K562 (cell line): ENCODE data around the gene MRPL54. TPM values are rescaled to one million over a fixed set of nuclear protein-coding genes. Genes with fewer than 3 reads are reported as not detected.
A peak's percentile ranks its signal among the peaks of the same experiment; 100 is the strongest.

Source experiments
- ASH1L ChIP-seq: fragments of 450-650 bp; IDR thresholded peaks from 2 replicates; pipeline ENCODE4 v1.6.1; 2018; ENCODE audit warnings: borderline replicate concordance, mild to moderate bottlenecking, low read depth; ENCODE audit not compliant: partially characterized antibody
- ATF1 ChIP-seq, 2 experiments: fragments of 450-650 bp in 1 of 2; IDR thresholded peaks; 2 replicates each; pipeline ENCODE4 v1.6.1; 2016; ENCODE audit warnings: missing compliant biosample characterization in 1 of 2, missing genetic modification characterization in 1 of 2
- CBX5 ChIP-seq: IDR thresholded peaks from 2 replicates; pipeline ENCODE4 v1.6.1; 2014; ENCODE audit warnings: low read depth, borderline replicate concordance
- CHD4 ChIP-seq: fragments of 200-600 bp; sonication (generic); IDR thresholded peaks from 3 replicates; pipeline ENCODE4 v1.6.1; 2012; ENCODE audit warnings: low read depth, mild to moderate bottlenecking, mixed read lengths, low read length, inconsistent platforms; ENCODE audit not compliant: insufficient read depth, insufficient replicate concordance, poor library complexity, severe bottlenecking
- ELF4 ChIP-seq: fragments of 450-650 bp; formaldehyde crosslinking; IDR thresholded peaks from 2 replicates; pipeline ENCODE4 v1.4.0; 2022; ENCODE audit warnings: missing genetic modification characterization
- ELK3 ChIP-seq: fragments of 450-650 bp; formaldehyde crosslinking; IDR thresholded peaks from 2 replicates; pipeline ENCODE4 v1.4.0; 2020; ENCODE audit warnings: mild to moderate bottlenecking
- EZH2 ChIP-seq: IDR thresholded peaks from 2 replicates; pipeline ENCODE4 v1.6.1; 2012; ENCODE audit warnings: low read depth, mild to moderate bottlenecking, inconsistent platforms, low read length, borderline replicate concordance
- GTF2A2 ChIP-seq: IDR thresholded peaks from 2 replicates; pipeline ENCODE4 v1.6.1; 2016; ENCODE audit warnings: mild to moderate bottlenecking, missing genetic modification characterization, missing compliant biosample characterization
- GTF3C2 ChIP-seq: IDR thresholded peaks from 3 replicates; pipeline ENCODE4 v1.6.1; 2011; ENCODE audit warnings: borderline replicate concordance, mild to moderate bottlenecking, moderate library complexity; ENCODE audit not compliant: insufficient read length; ENCODE audit errors: extremely low read depth
- HCFC1 ChIP-seq: IDR thresholded peaks from 2 replicates; pipeline ENCODE4 v1.6.1; 2012; ENCODE audit warnings: low read depth, low read length, improper control_type of control experiment
- KAT8 ChIP-seq: fragments of 450-650 bp; IDR thresholded peaks from 2 replicates; pipeline ENCODE4 v1.6.1; 2016; ENCODE audit warnings: low read depth, mild to moderate bottlenecking
- KLF10 ChIP-seq: fragments of 250-450 bp; sonication (Bioruptor Pico); IDR thresholded peaks from 2 replicates; pipeline ENCODE4 v1.6.1; 2021; ENCODE audit warnings: matching md5 sums
- NELFE ChIP-seq: IDR thresholded peaks from 2 replicates; pipeline ENCODE4 v1.6.1; 2011; ENCODE audit warnings: mild to moderate bottlenecking; ENCODE audit not compliant: insufficient read depth, insufficient read length
- NRF1 ChIP-seq, 2 experiments: fragments of 450-650 bp; IDR thresholded peaks in 1 of 2; conservative IDR thresholded peaks in 1 of 2; 2 replicates each; pipeline ENCODE4 v1.6.1; 2014; ENCODE audit warnings: mild to moderate bottlenecking in 2 of 2
- PHTF2 ChIP-seq: fragments of 250-450 bp; sonication (Bioruptor Pico); IDR thresholded peaks from 2 replicates; pipeline ENCODE4 v1.5.0; 2021; ENCODE audit warnings: mild to moderate bottlenecking
- SMARCC2 ChIP-seq: fragments of 450-650 bp; IDR thresholded peaks from 2 replicates; pipeline ENCODE4 v1.6.1; 2017; ENCODE audit warnings: antibody characterized with exemption, moderate library complexity, mild to moderate bottlenecking, low read depth
- SMC3 ChIP-seq: conservative IDR thresholded peaks from 2 replicates; pipeline ENCODE4 v1.6.1; 2011; ENCODE audit warnings: low read depth, low read length, improper control_type of control experiment; ENCODE audit not compliant: insufficient read depth
- STAT5B ChIP-seq: fragments of 250-450 bp; sonication (Bioruptor Pico); IDR thresholded peaks from 2 replicates; pipeline ENCODE4 v1.8.0; 2021; ENCODE audit warnings: mild to moderate bottlenecking, inconsistent platforms
- ZNF23 ChIP-seq: fragments of 250-450 bp; sonication (Bioruptor Pico); IDR thresholded peaks from 2 replicates; pipeline ENCODE4 v1.4.0; 2020; ENCODE audit warnings: mild to moderate bottlenecking
- ZSCAN29 ChIP-seq: fragments of 450-650 bp; IDR thresholded peaks from 2 replicates; pipeline ENCODE4 v1.6.1; 2017
- polyA plus RNA-seq, 8 experiments: library from polyadenylated mRNA; depleted of rRNA in 4 of 8; stranded (reverse) in 5 of 8; unstranded in 3 of 8; fragments of >200 nt; fragmentation: Nextera tagmentation in 2 of 8; fragmentation: Illumina TruSeq in 1 of 8; extraction: Ambion mirVana in 2 of 8; extraction: Trizol in 1 of 8; gene quantifications; 2 replicates each; pipeline versions ENCODE4 v1.2.1 to v1.2.3, GENCODE V29; 2011 to 2014; ENCODE audit warnings: inconsistent platforms in 1 of 8, missing spikeins in 1 of 8
- total RNA-seq, 7 experiments: library from RNA; depleted of rRNA in 6 of 7; stranded (reverse); fragments of >200 nt in 6 of 7; fragmentation: Illumina TruSeq in 2 of 7; extraction: Trizol in 2 of 7; gene quantifications; 2 replicates each; pipeline versions ENCODE4 v1.2.1 to v1.2.3, GENCODE V29; 2011 to 2021; ENCODE audit warnings: low replicate concordance in 1 of 7
- TF ChIP-seq, protein P1 (sequence below): sonication (generic); formaldehyde crosslinking; IDR thresholded peaks from 2 replicates; pipeline ENCODE4 v1.8.1; 2023; ENCODE audit warnings: mild to moderate bottlenecking, missing genetic modification reagents
- TF ChIP-seq, protein P2 (sequence below): sonication (generic); formaldehyde crosslinking; IDR thresholded peaks from 2 replicates; pipeline ENCODE4 v1.8.0; 2023; ENCODE audit warnings: mild to moderate bottlenecking, missing genetic modification reagents

The MRPL54 gene
- total and polyA plus RNA-seq, 9 of the 15 experiments (the other 6 are each of a cell fraction or from before 2014, with no cell fraction given): 3.5 to 120 (median 56.9) TPM

DNA sequence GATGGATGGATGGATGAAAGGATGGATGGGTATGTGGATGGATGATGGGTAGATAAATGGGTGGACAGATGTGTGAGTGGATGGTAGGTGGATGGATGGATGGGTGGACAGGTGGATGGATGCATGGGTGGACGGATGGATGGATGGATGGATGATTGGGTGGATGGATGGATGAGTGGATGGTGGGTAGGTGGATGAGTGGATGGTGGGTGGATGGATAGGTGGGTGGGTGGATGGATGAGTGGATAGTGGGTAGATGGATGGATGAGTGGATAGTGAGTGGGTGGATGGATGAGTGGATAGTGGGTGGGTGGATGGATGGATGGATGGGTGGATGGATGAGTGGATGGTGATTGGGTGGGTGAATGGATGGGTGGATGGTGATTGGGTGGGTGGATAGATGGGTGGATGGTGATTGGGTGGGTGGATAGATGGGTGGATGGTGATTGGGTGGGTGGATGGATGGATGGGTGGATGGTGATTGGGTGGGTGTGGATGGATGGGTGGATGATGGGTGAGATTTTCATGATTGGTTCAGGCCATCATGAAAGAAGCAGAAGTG is 14.1 kb downstream of the MRPL54 start (continued):
- TF ChIP-seq ASH1L: peak; percentile 57
- no peak for TF ChIP-seq PHTF2 (CRISPR knock-in tag)
- TF ChIP-seq SMARCC2: no peak
- TF ChIP-seq GTF3C2: no peak
- TF ChIP-seq ZSCAN29: no peak
- TF ChIP-seq, protein P1, sequence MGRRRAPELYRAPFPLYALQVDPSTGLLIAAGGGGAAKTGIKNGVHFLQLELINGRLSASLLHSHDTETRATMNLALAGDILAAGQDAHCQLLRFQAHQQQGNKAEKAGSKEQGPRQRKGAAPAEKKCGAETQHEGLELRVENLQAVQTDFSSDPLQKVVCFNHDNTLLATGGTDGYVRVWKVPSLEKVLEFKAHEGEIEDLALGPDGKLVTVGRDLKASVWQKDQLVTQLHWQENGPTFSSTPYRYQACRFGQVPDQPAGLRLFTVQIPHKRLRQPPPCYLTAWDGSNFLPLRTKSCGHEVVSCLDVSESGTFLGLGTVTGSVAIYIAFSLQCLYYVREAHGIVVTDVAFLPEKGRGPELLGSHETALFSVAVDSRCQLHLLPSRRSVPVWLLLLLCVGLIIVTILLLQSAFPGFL (CRISPR knock-in tag): no peak
- TF ChIP-seq ELK3 (CRISPR knock-in tag): no peak
- 0 out of 2 replicates have a peak, but pooled peaks have one; percentile 44 for TF ChIP-seq ELF4 (CRISPR knock-in tag)
- TF ChIP-seq, protein P2, sequence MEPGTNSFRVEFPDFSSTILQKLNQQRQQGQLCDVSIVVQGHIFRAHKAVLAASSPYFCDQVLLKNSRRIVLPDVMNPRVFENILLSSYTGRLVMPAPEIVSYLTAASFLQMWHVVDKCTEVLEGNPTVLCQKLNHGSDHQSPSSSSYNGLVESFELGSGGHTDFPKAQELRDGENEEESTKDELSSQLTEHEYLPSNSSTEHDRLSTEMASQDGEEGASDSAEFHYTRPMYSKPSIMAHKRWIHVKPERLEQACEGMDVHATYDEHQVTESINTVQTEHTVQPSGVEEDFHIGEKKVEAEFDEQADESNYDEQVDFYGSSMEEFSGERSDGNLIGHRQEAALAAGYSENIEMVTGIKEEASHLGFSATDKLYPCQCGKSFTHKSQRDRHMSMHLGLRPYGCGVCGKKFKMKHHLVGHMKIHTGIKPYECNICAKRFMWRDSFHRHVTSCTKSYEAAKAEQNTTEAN (CRISPR knock-in tag): no peak
- no peak for TF ChIP-seq CBX5
- no peak for TF ChIP-seq ATF1 (CRISPR knock-in tag; IDR thresholded peaks at IDR 0.05)
- TF ChIP-seq ATF1 (tag; IDR thresholded peaks at IDR 0.05): no peak
- no peak for TF ChIP-seq NELFE
- no peak for TF ChIP-seq NRF1 (conservative IDR thresholded peaks at IDR 0.05 in 1 of 2, IDR thresholded peaks at IDR 0.05 in 1 of 2)
- no peak for TF ChIP-seq EZH2
- TF ChIP-seq KAT8: no peak
- no peak for TF ChIP-seq ZNF23 (CRISPR knock-in tag)
- TF ChIP-seq KLF10 (CRISPR knock-in tag): no peak
- no peak for TF ChIP-seq SMC3
- no peak for TF ChIP-seq HCFC1
- no peak for TF ChIP-seq GTF2A2
- TF ChIP-seq CHD4: no peak
- no peak for TF ChIP-seq STAT5B
